ENCODE measurements around the gene JMJD6.
"Not testable (repeated sequence)": the region's sequence is repeated elsewhere in the genome, so short reads cannot be mapped to it uniquely, and the experiment has no call there.

Gene JMJD6

DNA sequence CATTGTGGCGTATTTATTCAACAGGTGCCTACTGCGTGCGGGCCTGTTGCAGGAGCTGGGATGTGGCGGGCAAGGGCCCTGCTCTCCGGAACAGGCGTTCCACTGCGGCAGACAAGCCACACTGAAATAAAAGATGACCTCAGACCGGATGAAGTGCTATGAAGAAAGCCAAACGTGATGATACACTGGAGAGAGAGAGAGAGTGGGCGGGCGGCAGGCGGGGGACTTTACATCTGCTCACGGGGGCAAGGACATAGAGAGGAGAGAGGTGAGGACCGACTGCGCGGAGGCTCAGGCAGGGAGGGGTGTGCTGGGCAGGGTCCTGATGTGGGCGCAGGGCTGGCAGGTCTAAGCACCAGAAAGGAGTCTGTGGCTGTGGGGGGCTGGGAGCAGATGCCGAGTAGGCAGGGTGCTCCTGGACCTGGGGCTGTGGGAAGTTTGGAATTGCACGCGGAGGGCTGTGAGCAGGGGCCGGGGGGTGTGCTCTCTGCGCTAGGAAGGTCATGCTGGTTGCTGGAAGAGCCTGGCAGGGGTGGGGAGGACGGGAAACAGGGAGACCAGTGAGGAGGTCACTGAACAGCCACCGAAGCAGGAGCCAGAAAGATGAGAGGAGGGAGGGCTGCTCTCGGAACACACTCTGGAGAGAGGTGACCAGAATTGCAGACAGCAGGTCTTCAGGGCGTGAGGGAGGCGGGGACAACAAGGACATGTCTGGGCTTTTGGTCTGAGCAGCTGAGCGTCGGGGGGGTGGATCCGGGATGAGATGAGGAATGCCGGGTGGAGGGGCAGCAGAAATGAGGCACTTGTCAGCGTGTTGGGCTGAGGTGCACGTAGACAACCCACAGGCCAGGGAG, 25.6 kb downstream of the JMJD6 start:
- no peak for DNase-seq (ENCODE audit: extremely low read depth in 1 of 2, low read depth in 1 of 2)

DNA sequence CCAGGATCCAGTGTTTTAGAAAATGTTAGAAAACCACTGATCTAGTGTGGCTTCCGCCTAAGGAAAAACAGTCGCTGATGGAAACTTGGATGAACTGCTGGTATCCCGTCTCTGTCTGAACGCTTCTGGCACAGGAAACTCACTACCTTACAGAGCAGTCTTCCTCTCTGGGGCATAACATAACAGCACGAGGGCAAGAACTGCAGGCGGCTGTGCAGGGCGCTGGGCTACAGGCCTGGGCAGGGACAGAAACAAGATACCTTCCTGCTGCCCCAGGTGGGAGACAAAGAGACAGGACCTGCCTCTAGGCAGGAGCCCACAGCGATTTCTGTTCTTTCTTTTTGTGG, 26.2 kb downstream of the JMJD6 start:
- DNase-seq (ENCODE audit: extremely low read depth in 1 of 2, low read depth in 1 of 2), result no peak

DNA sequence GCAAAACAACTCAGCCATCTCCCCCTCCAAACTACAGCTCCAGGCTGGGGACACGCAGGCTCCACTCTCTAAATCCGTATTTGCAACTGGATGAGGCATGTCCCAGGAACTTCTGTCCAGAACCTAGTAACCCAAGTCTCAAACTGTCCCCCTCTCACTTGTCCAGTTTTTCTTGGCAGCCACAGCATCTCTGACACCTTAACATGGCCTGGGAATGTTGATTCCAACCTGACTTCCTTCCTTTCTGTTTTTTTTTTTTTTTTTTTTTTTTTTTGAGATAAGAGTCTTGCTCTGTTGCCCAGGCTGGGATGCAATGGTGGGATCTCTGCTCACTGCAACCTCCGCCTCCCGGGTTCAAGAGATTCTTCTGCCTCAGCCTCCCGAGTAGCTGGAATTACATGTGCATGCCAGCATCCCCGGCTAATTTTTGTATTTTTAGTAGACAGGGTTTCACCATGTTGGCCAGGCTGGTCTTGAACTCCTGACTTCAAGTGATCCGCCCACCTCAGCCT, 27.9 kb downstream of the JMJD6 start:
- DNase-seq (ENCODE audit: extremely low read depth in 1 of 2, low read depth in 1 of 2), result not testable (repeated sequence)

DNA sequence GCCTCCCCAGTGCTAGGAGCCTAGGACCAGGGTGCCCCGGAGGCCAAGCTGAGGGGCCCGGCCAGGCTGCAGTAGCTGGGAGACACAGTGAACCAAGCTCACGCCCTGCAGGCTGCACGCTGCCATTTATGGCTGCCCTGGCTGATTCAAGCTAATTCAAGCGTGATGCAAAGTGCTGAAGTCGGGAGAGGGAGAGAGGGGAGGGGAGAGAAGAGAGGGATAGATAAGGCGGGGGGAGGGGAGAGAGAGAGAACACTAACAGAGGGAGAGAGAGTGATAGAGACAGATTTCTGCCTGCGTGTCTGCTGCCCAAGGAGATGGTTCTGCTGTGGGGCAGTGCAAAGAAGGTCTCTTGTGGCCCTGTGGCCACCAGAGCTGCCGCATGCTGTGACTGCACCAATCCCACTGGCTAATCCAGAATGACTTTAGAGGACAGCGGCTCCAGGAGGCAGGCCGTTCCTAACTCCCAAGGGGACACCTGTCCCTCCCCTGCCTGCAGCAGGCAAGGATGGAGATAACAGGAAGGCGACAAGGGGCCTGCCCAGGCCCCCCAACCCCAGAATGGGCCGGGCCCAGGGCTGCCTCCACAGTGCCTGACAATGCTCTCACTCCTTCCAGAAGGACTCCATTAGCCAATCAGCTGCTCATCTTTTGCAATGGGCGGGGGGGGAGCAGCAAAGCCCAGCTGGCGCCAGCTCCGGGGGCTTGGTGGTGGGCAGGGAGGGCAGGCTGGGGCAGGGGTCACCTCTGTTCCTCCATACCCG, 28.5 kb downstream of the JMJD6 start:
- DNase-seq (ENCODE audit: extremely low read depth in 1 of 2, low read depth in 1 of 2), result no peak

DNA sequence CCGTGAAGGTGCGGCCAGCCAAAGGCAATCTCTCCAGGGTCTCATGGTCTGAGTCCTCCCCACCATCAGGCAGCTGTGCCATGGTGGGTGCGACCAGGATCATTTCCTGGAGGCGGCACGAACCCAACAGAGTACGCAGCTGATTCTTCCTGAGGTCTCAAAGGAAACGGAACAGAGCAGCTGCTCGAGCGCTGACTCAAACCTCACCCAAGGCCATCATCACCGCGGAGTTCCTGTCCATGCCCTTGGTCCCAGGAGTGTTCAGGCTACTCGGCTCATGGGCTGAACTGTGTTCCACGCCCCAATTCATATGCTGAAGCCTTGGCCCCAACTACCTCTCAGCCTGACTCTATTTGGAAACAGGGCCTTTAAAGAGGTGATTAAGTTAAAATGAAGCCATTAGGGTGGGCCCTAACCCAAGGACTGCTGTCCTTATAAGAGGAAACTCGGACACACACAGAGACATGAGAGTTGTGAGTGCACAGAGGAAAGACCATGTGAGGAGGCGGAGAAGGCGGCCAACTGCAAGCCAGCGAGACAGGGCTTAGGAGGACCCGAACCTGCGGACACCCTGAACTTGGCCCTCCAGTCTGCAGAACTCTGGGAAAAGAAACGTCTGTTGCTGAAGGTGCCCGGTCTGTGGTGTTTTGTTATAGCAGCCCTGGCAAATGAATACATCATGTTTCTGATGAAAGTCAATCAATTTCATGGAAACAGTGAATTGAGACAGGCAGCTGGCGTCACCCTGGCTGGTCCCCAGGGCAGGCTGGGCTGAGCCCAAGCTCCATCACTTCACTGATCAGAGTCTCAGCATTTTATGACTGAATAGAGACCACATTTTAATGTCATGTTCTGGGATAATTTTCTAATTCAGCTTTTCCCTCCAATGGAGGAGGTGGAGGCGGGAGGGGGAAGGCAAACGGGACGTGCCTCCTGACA, 29.4 kb downstream of the JMJD6 start:
- DNase-seq (ENCODE audit: extremely low read depth in 1 of 2, low read depth in 1 of 2), result no peak

DNA sequence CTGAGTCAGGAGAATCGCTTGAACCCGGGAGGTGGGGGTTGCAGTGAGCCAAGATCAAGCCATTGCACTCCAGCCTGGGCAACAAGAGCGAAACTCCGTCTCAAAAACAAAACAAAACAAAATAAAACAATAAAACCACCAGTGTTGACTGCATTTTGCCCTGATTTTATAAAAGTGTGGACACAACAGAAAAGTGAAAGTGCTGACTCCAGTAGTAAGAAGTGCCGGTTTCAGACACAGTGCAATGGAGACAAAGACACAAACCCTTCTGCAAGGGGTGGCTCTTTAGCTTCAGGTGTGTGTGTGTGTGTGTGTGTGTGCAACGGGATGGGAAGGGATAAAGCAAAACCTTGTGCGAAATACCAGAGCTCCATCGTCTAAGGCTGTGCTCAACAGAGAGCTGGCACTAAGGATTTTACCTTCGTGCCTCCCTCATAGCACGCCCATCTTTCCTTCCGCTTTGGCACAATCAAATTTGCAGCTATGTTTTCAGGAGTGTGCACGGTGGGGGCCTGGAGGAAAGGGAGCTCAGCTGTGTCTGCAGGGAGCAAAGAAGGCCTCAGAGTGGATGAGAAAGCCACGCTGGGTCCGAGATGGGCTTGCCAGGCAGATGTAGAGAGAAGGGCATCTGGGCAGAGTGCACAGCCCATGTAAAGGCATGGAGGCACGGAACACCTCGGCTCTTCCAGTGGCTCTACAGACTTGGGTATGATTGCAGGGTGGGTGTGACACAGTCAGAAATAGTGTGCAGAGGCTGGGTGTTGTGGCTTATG, 31.2 kb downstream of the JMJD6 start:
- no peak for DNase-seq (ENCODE audit: extremely low read depth in 1 of 2, low read depth in 1 of 2)

DNA sequence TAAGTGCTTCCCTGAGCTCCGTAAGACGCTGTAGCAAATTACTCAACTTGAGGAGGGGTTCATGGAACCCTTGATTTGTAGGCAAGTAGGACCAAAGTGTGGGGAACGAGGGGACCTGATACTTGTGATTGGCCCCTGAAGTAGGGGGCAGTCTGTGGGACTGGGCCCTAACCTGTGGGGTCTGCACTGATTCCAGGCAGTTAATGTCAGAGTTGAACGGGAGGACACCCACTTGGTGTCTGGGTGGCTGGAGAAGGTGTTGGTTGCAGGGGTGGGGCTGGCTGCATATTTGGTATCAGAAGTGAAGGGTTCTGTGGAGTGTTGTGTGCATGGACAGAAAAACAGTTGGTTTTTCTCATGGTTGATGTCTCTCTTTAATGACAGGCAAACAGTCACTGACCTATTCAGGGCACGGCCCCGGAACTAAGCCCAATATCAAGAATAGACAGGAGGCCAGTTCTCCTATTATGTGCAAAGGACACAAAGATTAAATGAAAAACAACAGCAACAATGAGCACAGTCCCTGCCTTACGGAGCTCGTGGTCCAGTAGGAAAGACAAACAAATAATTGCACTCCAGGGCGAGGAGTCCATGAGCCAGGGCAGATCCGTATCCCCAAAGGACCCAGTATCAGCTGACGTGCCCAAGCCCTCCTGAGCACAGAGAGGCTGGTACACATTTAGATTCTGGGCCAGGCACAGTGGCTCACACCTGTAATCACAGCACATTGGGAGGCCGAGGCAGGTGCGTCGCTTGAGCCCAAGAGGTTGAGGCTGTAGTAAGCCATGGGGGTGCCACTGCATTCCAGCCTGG, 34.8 kb downstream of the JMJD6 start:
- no peak for DNase-seq (ENCODE audit: extremely low read depth in 1 of 2, low read depth in 1 of 2)

DNA sequence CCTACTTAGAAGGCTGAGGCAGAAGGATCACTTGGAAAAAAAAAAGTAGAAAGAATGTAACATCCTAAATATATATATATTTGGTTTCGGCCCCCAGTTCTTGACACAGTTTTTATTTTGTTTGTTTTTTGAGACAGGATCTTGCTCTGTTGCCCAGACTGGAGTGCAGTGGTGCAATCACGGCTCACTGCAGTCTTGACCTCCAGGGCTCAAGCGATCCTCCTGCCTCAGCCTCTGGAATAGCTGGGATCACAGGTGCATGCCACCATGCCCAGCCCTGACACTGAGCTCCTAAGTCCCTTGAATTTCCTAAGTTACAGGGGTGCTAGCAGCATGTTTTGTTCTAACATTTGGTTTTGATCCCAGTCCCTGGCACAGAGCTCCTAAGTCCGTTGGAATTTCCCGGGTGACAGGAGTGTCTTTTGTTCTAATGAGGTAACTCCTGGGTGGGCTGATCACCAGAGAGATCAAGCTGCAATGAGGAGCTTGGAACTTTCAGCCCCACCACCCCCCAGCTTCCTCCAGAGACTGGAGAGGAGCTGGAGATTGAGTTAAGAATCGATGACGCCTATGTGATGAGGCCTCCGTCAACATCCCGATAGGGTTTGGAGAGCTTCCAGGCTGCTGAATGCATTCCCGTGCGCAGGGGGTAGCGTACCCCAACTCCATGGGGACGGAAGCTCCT, 35.7 kb downstream of the JMJD6 start:
- DNase-seq (ENCODE audit: extremely low read depth in 1 of 2, low read depth in 1 of 2), result no peak

DNA sequence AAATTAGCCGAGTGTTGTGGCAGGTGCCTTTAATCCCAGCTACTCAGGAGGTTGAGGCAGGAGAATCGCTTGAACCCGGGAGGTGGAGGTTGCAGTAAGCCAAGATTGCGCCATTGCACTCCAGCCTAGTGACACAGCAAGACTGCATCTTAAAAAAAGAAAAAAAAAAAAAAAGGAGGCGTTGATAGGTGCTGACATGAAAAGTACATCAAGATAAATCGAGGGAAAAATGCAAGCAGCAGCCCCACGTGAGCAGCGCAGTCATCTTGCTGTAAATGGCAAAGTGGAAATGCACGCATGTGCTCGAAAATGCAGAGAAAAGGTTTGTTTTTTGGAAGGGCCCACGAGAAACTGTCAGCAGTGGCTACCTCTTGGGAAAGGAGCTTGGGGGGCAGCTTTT, 36.5 kb downstream of the JMJD6 start:
- DNase-seq (ENCODE audit: extremely low read depth in 1 of 2, low read depth in 1 of 2), result no peak

DNA sequence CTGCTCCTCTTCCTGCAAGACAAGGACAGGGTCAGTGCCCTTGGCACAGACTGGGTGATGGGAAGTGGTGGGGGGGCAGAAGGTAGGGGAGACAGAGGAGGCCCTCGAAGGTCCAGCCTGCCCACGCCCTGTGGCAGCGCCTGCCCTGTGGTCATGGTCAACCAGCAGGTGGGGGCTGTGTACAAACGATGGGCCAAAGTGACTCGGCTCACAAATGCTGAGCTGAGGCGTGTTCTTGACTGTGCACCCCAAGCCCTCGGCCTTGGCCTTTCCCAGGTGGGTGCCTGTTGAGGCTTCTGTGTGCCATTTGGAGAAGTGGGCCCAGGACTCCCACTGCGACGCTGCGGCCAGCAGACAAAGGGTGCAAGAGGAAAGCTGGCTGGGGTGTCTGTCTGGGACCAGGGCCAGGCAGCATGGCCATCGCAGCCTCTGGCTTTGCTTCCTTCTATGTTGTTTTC, 38.2 kb downstream of the JMJD6 start:
- DNase-seq (ENCODE audit: extremely low read depth in 1 of 2, low read depth in 1 of 2), result no peak

DNA sequence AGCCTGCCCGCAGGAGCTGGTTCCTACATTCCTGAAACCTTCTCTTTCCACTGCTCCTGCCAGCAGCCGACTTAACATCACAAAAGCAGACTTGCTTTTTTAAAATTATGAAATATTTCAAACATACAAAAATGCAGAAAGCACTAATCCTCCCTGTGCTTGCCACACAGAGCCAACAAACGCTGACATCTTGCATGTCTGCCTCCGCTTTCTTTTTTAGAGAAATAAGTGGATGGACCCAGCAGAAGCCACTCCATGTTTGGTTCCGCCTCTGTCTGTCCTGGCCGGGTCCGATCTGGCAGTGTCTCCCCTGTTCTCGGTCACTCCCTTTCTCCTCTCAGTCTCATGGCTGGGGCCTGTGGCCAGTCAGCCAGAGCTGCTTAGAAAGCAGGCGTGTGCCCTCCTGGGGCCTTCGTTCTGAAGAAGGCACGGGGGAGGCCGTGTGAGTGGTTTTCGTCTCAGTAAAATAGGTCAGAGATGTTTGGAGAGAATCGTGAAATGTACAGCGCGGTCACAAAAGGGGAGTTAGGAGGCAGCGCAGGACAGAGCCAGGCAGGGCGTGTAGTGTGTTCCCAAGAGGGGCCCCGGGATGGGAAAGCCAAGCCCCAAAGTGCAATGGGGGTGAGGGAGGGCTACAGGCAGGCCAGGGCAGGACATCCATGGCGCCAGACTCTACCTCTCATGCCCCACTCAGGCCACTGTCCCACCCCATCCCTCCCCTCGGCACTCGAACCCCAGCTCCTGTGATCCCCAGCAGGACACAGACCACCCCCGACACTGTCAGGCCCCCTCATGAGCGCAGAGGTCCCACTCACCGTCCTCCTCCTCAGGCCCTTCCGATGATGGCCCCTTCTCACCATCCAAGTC, 38.9 kb downstream of the JMJD6 start:
- DNase-seq (ENCODE audit: extremely low read depth in 1 of 2, low read depth in 1 of 2), result no peak

DNA sequence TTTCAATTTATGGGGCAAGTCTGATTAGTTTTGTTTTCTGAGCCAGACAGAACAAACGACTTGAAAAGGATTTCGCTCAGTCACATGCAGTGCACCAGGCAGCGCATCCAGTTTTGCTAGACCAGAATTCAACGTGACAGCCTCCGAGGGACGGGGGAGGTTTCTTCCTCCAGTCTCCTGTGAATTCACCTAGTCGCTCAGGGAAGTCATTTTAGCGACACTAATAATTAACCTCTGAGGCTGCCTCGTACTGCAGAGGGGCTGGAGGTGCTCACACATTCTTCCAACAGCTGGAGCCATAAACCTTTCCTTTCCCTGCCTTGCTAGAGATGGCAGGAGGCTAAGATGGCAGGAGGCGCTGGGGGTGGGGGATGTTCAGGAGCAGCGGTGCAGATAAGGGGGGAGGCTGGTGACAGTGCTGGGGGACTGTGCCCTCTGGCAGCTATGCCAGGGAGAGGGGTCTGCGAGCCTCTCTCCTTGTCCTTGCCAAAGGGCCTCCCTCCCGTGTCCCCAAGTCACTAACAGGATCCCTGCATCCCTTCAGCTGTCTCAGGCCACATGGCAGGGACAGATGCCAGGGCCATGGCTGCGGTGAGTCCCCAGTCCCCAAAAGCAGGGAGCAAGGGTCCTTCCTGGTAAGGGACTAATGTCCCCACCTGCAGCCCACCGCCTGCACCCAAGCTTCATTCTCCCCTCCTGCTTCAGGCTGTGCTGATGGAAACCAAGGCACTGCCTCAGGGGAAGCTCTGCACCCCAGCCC, 39.7 kb downstream of the JMJD6 start:
- no peak for DNase-seq (ENCODE audit: extremely low read depth in 1 of 2, low read depth in 1 of 2)

DNA sequence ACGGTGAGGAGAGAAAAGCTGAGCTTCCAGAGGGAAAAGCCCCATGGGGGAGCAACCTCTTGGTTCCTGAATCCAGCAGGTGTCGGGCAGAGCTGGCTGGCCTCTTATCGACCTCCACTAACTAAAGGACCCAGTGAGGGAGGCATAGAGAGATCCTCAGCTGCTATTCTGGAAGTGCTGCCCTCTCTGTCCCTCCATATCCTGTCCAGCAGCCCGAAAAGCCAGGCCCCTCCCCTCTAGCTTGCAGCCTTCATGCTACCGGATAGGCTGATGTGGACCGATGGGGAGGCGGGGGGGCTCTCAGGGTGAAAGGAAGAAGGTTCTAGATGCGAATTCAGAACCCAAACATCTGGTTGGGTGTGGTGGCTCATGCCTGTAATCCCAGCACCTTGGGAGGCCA, 40.6 kb downstream of the JMJD6 start:
- no peak for DNase-seq (ENCODE audit: extremely low read depth in 1 of 2, low read depth in 1 of 2)

DNA sequence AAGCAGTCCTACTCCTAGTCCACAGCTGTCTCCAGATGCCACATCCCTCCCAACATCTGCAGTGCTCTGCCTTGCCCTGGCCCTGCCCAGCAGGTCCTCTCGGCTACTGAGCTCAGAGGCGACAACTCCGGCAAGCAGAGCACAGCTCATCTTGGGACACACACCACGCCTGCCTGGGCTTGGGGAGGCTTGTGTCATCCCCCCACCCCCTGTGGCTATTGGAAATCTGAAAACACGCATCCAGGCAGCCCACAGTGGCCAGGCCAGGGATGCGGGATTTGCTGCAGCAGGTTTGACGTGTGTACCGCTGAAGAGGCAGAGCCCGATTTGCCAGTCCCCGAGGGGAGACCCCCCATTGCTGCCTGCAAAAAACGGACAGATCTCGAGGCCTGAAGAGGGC, 41.0 kb downstream of the JMJD6 start:
- no peak for DNase-seq (ENCODE audit: extremely low read depth in 1 of 2, low read depth in 1 of 2)

DNA sequence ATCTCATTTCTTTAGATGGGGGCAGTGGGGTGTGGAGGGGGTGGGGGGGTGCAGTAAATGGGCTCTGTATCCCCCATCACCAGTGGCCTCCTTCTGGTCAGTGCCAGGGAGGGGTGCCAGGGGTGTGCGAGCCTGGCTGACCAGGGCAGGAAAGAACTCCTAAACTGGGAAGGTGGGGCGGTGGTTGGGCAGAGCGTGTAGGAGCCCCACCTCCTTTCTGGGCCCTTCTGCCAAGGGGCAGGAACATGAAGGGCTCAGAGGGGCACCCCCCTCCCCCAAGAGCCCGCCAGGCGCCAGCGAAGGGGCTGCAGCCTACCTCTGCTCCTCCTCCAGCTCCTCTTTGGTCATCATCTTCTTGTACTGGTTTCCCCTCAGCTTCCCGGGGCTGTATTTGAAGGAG, 41.6 kb downstream of the JMJD6 start:
- no peak for DNase-seq (ENCODE audit: extremely low read depth in 1 of 2, low read depth in 1 of 2)

DNA sequence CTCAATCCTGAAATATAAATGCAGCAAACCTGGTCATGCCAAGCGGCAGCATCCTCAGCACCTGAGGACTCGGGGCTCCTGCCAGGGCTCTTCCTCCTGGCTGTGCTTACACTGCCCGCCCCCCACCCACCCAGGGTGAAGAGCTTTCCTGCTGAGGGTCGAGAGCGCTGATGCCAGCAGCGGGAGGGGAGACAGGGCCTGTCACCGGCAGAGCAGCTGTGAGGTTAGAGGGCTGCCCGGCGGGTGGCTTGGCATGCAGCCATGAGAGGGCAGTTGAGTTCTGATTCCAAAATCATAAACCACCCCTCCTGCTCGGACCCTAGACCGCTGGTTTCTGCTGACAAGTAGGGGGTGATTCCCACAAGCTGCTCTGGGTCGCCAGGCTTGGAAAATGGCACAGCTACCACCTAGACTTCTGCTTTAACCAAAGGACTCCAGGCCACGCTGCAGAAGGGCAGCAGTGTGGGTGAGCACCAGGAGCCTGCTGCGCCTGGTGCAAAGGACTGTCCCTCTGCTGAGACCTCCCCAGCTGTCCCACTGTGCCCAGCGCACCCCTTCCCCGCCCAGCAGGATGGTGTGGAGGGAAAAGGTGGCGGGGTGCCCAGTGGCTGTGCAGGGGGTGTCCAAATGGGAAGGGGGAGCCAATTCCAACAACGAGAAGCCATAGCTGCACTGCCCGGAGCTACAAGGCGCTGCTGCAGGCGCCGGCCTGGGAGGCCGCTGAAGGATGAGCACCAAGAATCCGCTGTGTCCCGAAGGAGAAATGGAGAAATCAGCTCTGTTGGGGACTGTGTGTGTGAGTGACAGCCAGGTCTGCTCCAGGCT, 42.3 kb downstream of the JMJD6 start:
- no peak for DNase-seq (ENCODE audit: extremely low read depth in 1 of 2, low read depth in 1 of 2)

Data from stimulated activated CD8-positive, alpha-beta memory T cell treated with anti-CD3 and anti-CD28 coated beads, Interleukin-7, amount 100 ng/mL, for 48 hours (primary cell).